Fibroblast of skin of right quadriceps (primary cell): ENCODE data around the gene NUP210.

Source experiments
- DNase-seq: peaks from one replicate; pipeline ENCODE4 v3.0.0-alpha.2; 2013

The NUP210 gene

GRCh38 chr3:13372126-13372525, 48.0 kb downstream of the NUP210 start:
- no peak for DNase-seq

DNA sequence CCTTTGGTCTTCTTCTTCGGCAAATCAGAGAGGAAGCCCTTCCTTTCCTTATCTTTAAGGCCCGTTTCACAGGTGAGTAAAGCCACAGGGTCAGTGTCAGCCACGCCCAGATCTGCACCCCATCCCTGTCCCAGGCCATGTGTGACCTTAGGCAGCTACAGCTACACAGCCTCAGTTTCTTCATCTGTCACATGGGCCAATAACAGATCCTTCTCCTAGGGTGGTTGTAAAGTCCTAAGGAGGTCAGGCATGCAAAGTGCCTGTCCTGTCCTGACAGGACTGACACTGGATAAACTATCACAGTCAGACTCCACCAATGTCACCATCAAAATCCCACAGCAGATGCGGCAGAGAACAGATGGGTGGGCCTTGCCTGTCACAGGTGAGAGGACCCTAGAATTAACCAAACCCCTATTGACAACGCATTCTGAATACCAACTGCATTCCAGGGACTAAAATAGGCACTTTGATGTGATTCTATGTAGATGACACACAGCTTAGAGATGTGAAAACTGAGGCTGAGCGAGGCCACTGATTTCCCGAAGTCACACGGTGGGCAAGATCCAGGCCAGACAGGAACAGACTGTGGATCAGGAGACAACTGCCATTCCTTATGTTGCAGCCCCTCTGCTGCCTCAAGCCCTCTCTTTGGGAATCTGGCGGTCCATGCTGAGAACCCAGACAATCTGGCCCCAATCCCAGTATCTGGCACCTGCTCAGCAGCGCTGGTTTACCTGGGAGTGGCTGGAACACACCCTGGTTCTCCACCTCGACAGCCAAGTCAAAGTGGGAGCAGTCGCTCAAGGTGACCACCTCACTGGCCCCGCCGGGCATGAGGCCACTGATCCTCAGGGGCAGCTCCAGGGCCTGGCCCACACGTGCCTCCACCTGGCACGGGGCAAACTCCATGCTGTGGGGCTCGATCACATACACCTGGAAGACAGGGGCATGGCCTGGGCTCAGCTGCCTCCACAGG, 48.7 kb downstream of the NUP210 start:
- DNase-seq: no peak

GRCh38 chr3:13370609-13371008, 49.5 kb downstream of the NUP210 start:
- DNase-seq: no peak

GRCh38 chr3:13370055-13370454, 50.1 kb downstream of the NUP210 start:
- DNase-seq: no peak

GRCh38 chr3:13368834-13369233, 51.3 kb downstream of the NUP210 start:
- no peak for DNase-seq

- no peak for DNase-seq
Measured at GRCh38 chr3:13367728-13368127, 52.4 kb downstream of the NUP210 start.

DNA sequence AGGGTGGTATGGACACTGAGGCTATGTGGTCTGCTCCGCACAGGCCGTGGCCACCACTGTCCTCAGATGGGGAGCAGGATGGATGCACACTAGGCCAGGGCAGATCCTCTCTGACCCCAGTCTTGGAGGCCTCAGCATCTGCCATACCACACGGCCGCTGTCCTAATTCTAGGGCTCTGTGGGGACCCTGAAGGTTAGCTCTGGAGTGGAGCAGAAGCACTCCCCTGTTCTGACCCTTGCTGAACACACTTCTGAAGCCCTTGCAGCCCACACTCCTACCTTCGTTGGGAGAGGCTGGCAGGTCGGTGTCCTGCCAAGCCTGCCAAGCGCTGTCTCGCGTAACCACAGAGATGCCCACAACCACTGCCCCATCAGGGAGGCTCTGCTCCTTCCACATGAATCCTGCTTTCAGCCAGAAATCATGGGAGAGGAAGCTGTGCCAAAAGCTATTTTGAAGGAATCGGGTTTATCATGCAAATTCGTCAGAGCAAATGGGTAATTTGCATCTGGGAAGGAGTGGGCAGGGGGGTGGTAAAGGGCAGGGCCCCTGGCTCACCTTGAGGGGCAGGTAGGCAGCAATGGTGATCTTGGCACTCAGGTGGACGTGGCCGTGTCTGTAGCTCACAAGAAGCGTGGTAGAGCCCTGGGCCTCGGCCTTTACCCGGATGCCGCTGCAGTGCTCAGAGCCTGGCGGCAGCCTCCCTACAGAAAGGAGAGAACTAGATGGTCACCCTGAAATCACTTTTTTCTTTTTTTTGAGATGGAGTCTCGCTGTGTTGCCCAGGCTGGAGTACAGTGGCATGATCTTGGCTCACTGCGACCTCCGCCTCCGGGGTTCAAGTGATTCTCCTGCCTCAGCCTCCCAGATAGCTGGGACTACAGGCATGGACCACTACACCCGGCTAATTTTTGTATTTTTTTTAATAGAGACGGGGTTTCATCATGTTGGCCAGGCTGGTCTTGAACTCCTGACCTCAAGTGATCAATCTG, 54.4 kb downstream of the NUP210 start:
- no peak for DNase-seq

DNA sequence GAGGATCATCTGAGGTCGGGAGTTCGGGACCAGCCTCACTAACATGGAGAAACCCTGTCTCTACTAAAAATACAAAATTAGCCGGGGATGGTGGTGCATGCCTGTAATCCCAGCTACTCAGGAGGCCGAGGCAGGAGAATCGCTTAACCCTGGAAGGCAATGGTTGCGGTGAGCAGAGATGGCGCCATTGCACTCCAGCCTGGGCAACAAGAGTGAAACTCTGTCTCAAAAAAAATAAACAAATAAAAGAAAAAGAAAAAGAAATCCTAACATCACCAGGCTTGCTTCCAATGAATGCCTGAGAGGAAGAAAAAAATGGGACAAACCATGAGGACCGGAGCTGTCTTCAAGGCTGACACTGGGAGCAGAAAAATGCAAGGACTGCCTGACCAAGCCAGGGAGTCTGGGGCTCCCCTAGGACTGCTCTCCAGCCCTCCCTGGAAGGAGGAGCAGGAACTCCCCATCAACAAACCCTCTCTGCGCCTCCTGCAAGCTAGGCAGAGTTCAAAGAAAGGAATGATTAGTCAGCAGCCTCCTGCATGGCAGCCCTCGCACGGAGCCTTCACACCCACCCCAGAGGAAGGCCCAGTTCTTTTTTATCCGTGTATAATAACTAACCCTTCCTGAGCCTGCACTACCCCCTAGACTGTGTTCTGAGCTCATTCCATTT, 55.4 kb downstream of the NUP210 start:
- DNase-seq: peak; percentile 18

DNA sequence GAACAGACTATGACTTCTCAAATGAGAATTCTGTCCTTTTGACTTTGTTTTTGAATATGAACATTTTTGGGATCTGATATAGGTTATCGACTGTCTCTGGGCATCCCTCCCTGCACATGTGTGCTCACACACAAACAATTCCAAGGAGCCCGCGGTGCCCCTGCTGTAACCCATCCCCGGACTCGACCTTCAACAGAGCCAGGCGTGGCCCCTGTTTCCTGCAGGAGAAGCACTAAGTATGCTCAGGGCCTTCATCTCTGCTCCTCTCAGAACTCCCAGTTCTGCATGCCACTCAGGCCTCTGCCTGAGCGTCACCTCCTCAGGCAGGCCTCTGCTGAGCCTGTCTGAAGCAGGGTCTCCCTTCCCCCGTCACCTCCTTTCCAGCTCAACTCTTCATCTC, 57.6 kb downstream of the NUP210 start:
- DNase-seq: no peak

DNA sequence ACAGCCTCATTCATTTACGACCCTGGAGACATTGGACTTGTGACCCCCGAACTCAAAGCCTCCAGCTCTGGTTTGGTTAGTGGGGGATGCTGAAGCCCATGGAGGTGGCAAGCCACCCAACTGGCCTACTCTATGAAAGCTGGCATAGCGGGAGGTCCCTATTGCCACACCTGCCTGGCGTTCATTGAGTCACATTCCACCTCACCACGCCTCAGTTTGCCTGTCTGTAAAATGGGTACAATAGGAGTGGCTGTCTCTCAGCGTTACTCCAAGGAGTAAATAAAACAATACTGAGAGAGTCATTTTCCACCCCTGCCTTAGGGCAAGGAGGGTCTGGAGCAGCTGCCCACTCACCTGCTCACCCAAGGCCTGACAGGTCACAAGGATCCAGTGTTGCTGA, 60.2 kb downstream of the NUP210 start:
- DNase-seq: no peak

DNA sequence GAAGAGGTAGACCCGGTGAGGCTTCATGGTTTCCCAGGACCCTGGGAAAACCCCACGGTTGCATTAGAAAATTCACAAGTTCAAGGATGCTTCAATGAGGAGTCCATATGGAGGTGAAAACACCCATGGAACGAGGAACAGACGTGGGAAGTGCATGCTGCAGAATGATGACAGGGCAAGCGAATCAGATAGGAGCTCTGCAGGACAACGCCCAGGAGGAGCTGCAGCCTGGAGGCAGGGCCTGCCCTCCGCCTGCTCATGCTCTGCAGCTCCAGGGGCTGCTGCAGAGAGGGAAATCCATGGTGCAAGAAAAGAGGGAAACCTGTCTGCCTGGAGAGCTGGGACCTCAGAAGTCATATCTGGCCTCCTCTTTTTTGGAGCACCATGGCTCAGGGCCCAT, 61.5 kb downstream of the NUP210 start:
- no peak for DNase-seq

DNA sequence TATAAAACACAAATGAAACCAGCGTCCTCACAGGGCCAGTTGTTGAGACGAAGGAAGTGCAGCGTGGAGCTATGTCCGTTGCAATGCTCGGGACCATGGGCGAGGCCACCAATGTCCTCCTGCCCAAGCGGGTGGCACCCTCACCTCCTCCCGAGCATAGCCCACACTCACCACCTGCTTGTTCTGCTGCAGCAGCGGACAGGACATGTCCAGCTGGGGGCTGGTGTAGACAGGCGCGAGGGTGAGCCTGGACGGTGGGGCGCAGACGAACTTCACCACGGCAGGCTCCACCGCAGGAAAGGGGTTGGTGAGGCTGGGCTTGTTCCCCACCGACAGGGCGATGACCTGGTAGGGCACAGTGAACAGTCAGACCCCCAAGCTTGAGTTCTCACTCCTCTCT, 62.1 kb downstream of the NUP210 start:
- no peak for DNase-seq

DNA sequence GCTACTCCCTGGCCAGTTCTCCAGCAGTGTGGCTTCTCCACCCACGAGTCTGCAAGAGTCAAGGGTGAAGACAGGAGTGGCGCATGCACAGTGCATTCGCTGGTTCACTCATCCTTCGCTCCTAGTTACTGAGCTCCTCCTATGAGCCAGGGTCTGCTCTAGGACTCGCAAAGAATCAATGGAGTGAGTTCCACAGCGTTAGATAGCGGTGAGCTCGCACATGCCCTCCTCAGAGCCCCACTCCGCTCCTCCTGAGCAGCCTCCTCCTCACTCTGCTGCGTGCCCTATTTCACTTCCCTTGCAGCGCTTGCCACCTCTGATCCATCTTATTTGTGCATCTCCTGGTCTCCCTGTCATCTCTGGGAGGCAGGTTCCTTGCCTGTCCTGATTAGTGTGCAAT, 63.0 kb downstream of the NUP210 start:
- DNase-seq: no peak

- peak; percentile 13 for DNase-seq
Measured at GRCh38 chr3:13353936-13354542, 66.1 kb downstream of the NUP210 start.

DNA sequence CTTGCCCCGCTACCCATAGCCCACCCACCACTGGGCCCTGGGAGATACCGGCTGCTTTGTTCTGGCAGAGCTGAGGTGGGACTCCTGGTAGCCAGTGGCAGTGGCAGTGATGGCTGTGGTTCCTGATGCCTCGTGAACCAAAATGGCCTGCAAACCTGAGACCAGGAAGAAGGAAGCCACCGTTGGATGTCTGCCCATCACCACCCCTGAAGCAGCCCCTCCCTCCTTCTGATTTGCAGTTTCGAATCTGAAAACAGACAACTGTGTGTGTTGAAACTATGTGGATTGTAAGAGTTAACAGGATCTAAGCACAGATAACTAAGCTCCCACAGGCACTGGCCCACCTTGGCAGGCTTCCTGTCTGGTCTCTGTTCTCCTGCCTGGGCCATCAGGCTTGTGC, 66.6 kb downstream of the NUP210 start:
- DNase-seq: no peak

GRCh38 chr3:13352621-13353131, 67.4 kb downstream of the NUP210 start:
- peak; percentile 54 for DNase-seq

DNA sequence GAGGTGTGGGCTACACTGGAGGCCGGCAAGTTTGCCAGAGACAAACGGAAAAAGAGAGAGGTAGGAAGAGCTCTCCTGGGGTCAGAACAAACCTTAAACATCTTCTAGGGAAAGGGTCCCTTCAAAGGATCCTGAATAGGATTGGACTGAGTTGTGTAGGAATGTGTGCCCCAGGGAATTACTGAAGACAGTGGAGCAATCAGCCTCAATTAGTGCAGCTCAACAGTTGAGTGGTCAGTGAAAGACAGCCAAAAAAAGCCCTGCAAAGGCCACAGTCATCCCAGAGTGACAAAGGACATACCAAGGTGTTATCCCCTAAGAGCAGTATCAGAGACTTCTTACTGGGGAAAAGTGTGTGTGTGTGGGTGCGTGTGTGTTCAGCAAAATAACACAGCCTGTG, 70.3 kb downstream of the NUP210 start:
- DNase-seq: no peak

DNA sequence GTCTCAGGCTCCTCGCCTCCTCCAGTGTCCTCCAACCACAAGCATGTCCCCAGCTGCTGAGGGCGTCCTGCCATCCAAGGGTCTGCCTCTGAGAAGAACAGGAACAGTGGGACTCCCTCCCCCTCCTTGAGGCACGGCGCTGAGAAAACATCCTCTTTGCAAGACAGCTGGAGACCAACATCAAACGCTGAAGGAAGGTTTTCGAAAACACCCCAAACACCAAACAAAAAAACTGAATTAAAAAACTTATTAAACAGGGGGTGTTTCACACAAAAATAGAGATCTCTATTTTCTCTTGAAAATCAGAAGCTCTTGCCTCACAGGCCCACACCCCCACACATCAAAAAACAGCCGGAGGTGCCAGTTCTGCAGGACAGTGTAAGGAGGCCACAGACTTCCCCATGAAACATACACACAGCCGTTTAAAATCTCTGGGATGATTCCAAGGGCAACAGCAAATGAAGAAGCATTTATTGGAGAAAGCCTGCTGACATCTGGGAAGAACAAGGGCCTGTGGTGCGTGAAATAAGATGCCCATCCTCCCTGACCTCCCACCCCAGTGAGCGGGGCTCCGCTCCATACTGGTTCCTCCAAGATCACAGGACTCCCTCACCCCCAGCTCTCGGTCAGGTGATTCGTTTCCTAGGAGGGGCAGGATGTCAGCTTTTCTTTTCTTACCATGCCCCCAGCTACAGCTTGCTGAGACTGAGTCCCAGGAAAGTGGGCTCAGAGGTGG, 71.3 kb downstream of the NUP210 start:
- peak; percentile 45 for DNase-seq

GRCh38 chr3:13348100-13348499, 72.0 kb downstream of the NUP210 start:
- no peak for DNase-seq

GRCh38 chr3:13347390-13347950, 72.7 kb downstream of the NUP210 start:
- DNase-seq: peak; percentile 32
